ENCODE data around the gene CALU.
A peak's percentile ranks its signal among the peaks of the same experiment; 100 is the strongest.

Gene CALU

GRCh38 chr7:128752251-128752650 lies 13.1 kb downstream of the CALU start:
- no peak for DNase-seq

GRCh38 chr7:128755075-128755818 lies 16.1 kb downstream of the CALU start:
- no peak for DNase-seq

GRCh38 chr7:128755819-128756476 lies 16.8 kb downstream of the CALU start:
- peak; percentile 70 for DNase-seq

- no peak for DNase-seq
Measured at GRCh38 chr7:128757203-128757602, 18.0 kb downstream of the CALU start.

GRCh38 chr7:128758553-128758952 lies 19.4 kb downstream of the CALU start:
- no peak for DNase-seq

GRCh38 chr7:128759242-128759641 lies 20.1 kb downstream of the CALU start:
- no peak for DNase-seq

- DNase-seq: no peak
Measured at GRCh38 chr7:128763541-128763940, 24.4 kb downstream of the CALU start.

- no peak for DNase-seq
Measured at GRCh38 chr7:128767475-128768110, 28.4 kb downstream of the CALU start.

- no peak for DNase-seq
Measured at GRCh38 chr7:128770233-128770632, 31.1 kb downstream of the CALU start.

- DNase-seq: no peak
Measured at GRCh38 chr7:128773604-128774003, 34.4 kb downstream of the CALU start.

- no peak for DNase-seq
Measured at GRCh38 chr7:128774029-128774689, 35.0 kb downstream of the CALU start.

GRCh38 chr7:128774921-128775320 lies 35.8 kb downstream of the CALU start:
- no peak for DNase-seq

- no peak for DNase-seq
Measured at GRCh38 chr7:128775744-128776474, 36.8 kb downstream of the CALU start, which contains the start of gene OPN1SW. TSS of gene OPN1SW (minus strand) at chr7:128775794. CDS start at chr7:128775781, 13 bp downstream.

GRCh38 chr7:128777156-128778123 lies 38.3 kb downstream of the CALU start:
- no peak for DNase-seq

GRCh38 chr7:128778946-128779345 lies 39.8 kb downstream of the CALU start:
- DNase-seq: no peak

GRCh38 chr7:128781126-128781525 lies 42.0 kb downstream of the CALU start:
- DNase-seq: no peak

GRCh38 chr7:128781851-128782250 lies 42.7 kb downstream of the CALU start:
- no peak for DNase-seq

- no peak for DNase-seq
Measured at GRCh38 chr7:128783143-128783861, 44.1 kb downstream of the CALU start.

- no peak for DNase-seq
Measured at GRCh38 chr7:128785738-128786137, 46.6 kb downstream of the CALU start.

Measured in NCI-H1092 (cell line).